ENCODE results near the gene ALLC. TPM values are rescaled to one million over a fixed set of nuclear protein-coding genes. Genes with fewer than 3 reads are reported as not detected.
A peak's percentile ranks its signal among the peaks of the same experiment; 100 is the strongest.

ALLC gene
- total and polyA plus RNA-seq, 2 donors (not counting 1 experiment from before 2014, with no cell fraction given) = not detected

- no peak overlapping the region for H2AFZ ChIP-seq (ENCODE audit: low read length)
- no peak for DNase-seq (ENCODE audit: low read depth in 2 of 2)
- TF ChIP-seq EZH2 (IDR thresholded peaks at IDR 0.05; ENCODE audit: low read length, missing control alignments) = no peak
- no peak for TF ChIP-seq CTCF (conservative IDR thresholded peaks at IDR 0.05 in 1 of 2, IDR thresholded peaks at IDR 0.05 in 1 of 2; ENCODE audit: low read depth in 1 of 2, low read length in 2 of 2)
- H3K36me3 ChIP-seq (ENCODE audit: control insufficient read depth, insufficient read depth, low read length) = no peaks in the 10 kb centered on the region
- no peaks in the 10 kb centered on the region for H3K9me3 ChIP-seq (ENCODE audit: control insufficient read depth, insufficient read depth, low read depth, low read length)
- no peaks in the 10 kb centered on the region for H3K79me2 ChIP-seq (ENCODE audit: control insufficient read depth, insufficient read depth, low read length)
- no peak overlapping the region for H3K4me2 ChIP-seq (ENCODE audit: extremely low read depth, insufficient read depth, low read length)
- no peak overlapping the region for H3K4me3 ChIP-seq (replicated peaks in 1 of 4; ENCODE audit: control extremely low read depth in 1 of 4, insufficient read depth in 1 of 4, low read depth in 3 of 4, low read length in 4 of 4)
- no peaks in the 10 kb centered on the region for H4K20me1 ChIP-seq (ENCODE audit: control insufficient read depth, extremely low read depth, insufficient read depth, low read length)
- peaks cover 2% of the 10 kb centered on the region for H3K4me1 ChIP-seq (ENCODE audit: control insufficient read depth, extremely low read depth, insufficient read depth, low read length)
- H3K9ac ChIP-seq (ENCODE audit: insufficient read depth, low read length) = no peak overlapping the region
- H3K27ac ChIP-seq (ENCODE audit: insufficient read depth, low read length) = no peak overlapping the region
- no peaks in the 10 kb centered on the region for H3K27me3 ChIP-seq (ENCODE audit: control insufficient read depth, insufficient read depth, low read length)
Observed at GRCh38 chr2:3625186-3625585, 32.8 kb upstream of the ALLC start.

GRCh38 chr2:3626118-3626811 lies 31.7 kb upstream of the ALLC start:
- H3K4me2 ChIP-seq (ENCODE audit: extremely low read depth, insufficient read depth, low read length) = no peak overlapping the region
- H2AFZ ChIP-seq (ENCODE audit: low read length) = no peak overlapping the region
- no peaks in the 10 kb centered on the region for H4K20me1 ChIP-seq (ENCODE audit: control insufficient read depth, extremely low read depth, insufficient read depth, low read length)
- TF ChIP-seq CTCF (conservative IDR thresholded peaks at IDR 0.05 in 1 of 2, IDR thresholded peaks at IDR 0.05 in 1 of 2; ENCODE audit: low read depth in 1 of 2, low read length in 2 of 2) = no peak
- no peak for TF ChIP-seq EZH2 (IDR thresholded peaks at IDR 0.05; ENCODE audit: low read length, missing control alignments)
- H3K36me3 ChIP-seq (ENCODE audit: control insufficient read depth, insufficient read depth, low read length) = no peaks in the 10 kb centered on the region
- no peaks in the 10 kb centered on the region for H3K79me2 ChIP-seq (ENCODE audit: control insufficient read depth, insufficient read depth, low read length)
- no peaks in the 10 kb centered on the region for H3K27me3 ChIP-seq (ENCODE audit: control insufficient read depth, insufficient read depth, low read length)
- no peaks in the 10 kb centered on the region for H3K4me1 ChIP-seq (ENCODE audit: control insufficient read depth, extremely low read depth, insufficient read depth, low read length)
- H3K4me3 ChIP-seq (replicated peaks in 1 of 4; ENCODE audit: control extremely low read depth in 1 of 4, insufficient read depth in 1 of 4, low read depth in 3 of 4, low read length in 4 of 4) = no peak overlapping the region
- H3K9me3 ChIP-seq (ENCODE audit: control insufficient read depth, insufficient read depth, low read depth, low read length) = no peaks in the 10 kb centered on the region
- no peak overlapping the region for H3K9ac ChIP-seq (ENCODE audit: insufficient read depth, low read length)
- no peak overlapping the region for H3K27ac ChIP-seq (ENCODE audit: insufficient read depth, low read length)
- DNase-seq (ENCODE audit: low read depth in 2 of 2) = peak in 1 of 2 donors; percentile 91

- no peak for DNase-seq (ENCODE audit: low read depth in 2 of 2)
- TF ChIP-seq EZH2 (IDR thresholded peaks at IDR 0.05; ENCODE audit: low read length, missing control alignments) (no peak), CTCF (conservative IDR thresholded peaks at IDR 0.05 in 1 of 2, IDR thresholded peaks at IDR 0.05 in 1 of 2; ENCODE audit: low read depth in 1 of 2, low read length in 2 of 2) (peak in 1 of 2 donors; percentile 5)
- no peaks in the 10 kb centered on the region for H3K27me3 ChIP-seq (ENCODE audit: control insufficient read depth, insufficient read depth, low read length)
- no peak overlapping the region for H3K27ac ChIP-seq (ENCODE audit: insufficient read depth, low read length)
- H3K4me1 ChIP-seq (ENCODE audit: control insufficient read depth, extremely low read depth, insufficient read depth, low read length) = no peaks in the 10 kb centered on the region
- no peak overlapping the region for H3K4me3 ChIP-seq (replicated peaks in 1 of 4; ENCODE audit: control extremely low read depth in 1 of 4, insufficient read depth in 1 of 4, low read depth in 3 of 4, low read length in 4 of 4)
- H3K9ac ChIP-seq (ENCODE audit: insufficient read depth, low read length) = no peak overlapping the region
- H3K4me2 ChIP-seq (ENCODE audit: extremely low read depth, insufficient read depth, low read length) = no peak overlapping the region
- H3K79me2 ChIP-seq (ENCODE audit: control insufficient read depth, insufficient read depth, low read length) = no peaks in the 10 kb centered on the region
- H3K9me3 ChIP-seq (ENCODE audit: control insufficient read depth, insufficient read depth, low read depth, low read length) = no peaks in the 10 kb centered on the region
- H3K36me3 ChIP-seq (ENCODE audit: control insufficient read depth, insufficient read depth, low read length) = no peaks in the 10 kb centered on the region
- no peaks in the 10 kb centered on the region for H4K20me1 ChIP-seq (ENCODE audit: control insufficient read depth, extremely low read depth, insufficient read depth, low read length)
- H2AFZ ChIP-seq (ENCODE audit: low read length) = no peak overlapping the region
Observed at GRCh38 chr2:3626812-3627499, 31.0 kb upstream of the ALLC start.
